OCI-LY3 (cell line): ENCODE results near the gene METTL24.

ENCODE experiments used
- EZH2phosphoT487 ChIP-seq: fragments of 200-600 bp; shearing (Covaris generic); IDR thresholded peaks from 2 replicates; pipeline ENCODE4 v1.6.1; 2018; ENCODE audit warnings: antibody characterized with exemption, mixed run types, low read depth
- TF ChIP-seq, protein P1 (sequence below): fragments of 200-600, 300-600 bp; sonication (generic); IDR thresholded peaks from 2 replicates; pipeline ENCODE4 v1.5.1; 2014; ENCODE audit warnings: antibody characterized with exemption, low read length, low read depth

- TF ChIP-seq, protein P1, sequence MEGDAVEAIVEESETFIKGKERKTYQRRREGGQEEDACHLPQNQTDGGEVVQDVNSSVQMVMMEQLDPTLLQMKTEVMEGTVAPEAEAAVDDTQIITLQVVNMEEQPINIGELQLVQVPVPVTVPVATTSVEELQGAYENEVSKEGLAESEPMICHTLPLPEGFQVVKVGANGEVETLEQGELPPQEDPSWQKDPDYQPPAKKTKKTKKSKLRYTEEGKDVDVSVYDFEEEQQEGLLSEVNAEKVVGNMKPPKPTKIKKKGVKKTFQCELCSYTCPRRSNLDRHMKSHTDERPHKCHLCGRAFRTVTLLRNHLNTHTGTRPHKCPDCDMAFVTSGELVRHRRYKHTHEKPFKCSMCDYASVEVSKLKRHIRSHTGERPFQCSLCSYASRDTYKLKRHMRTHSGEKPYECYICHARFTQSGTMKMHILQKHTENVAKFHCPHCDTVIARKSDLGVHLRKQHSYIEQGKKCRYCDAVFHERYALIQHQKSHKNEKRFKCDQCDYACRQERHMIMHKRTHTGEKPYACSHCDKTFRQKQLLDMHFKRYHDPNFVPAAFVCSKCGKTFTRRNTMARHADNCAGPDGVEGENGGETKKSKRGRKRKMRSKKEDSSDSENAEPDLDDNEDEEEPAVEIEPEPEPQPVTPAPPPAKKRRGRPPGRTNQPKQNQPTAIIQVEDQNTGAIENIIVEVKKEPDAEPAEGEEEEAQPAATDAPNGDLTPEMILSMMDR = no peak
- TF ChIP-seq EZH2phosphoT487 = no peak
These were observed 42.1 kb upstream of the METTL24 start for GRCh38 chr6:110400208-110400607.
